ENCODE data around the gene MRPL30.
A peak's percentile ranks its signal among the peaks of the same experiment; 100 is the strongest.
"Not testable (repeated sequence)": the region's sequence is repeated elsewhere in the genome, so short reads cannot be mapped to it uniquely, and the experiment has no call there.

The MRPL30 gene

DNA sequence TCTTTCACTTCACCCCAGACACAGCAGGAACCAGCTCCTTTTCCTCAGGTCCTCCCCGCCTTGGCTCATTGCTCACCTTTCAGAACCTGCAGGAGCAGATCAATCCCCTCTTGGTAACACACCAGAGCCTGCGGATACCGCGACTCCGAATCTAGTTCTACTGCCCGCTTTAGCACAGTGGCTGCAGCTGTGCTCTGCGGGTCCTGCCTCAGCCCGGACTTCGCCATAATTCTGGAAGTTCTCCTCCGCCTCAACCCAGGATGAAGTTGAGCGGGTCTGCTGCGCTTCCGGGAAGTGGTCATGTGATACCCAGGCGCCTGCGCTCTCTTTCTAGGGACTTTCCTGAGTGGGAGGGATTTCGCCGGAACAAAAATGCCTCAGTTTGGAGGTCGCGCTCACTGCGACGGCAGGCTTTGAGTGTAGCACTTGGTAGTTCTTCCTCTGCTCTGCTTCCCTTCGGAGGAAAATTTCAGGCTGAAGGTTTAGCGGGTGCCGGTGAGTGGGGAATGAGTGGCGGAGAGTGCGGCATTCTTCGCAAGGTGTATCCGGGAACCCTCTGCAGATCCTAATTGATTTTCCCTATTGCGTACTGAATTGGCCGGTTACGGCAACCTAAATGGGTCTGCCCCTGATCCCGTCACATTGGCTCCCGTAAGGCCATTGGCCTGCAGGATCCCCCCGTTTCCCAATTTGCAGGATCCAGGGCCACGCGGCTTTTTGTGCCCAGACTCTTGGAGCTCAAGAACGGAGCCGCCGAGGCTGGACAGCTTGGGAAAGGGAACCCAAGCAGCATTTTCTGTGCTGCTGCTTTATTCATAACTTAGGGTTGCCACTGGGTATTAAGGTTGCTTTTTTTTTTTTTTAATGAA is at the start of gene MRPL30, which contains the start of gene MITD1:
TSS of gene MRPL30 (plus strand) at position 430 of the 869 bp plus-strand sequence. CDS start 5,020 bp downstream, outside the sequence.
TSS of gene MITD1 (minus strand) at position 304 of the 869 bp plus-strand sequence. CDS start at position 227, 77 bp downstream.
- DNase-seq = peak; percentile 94

DNA sequence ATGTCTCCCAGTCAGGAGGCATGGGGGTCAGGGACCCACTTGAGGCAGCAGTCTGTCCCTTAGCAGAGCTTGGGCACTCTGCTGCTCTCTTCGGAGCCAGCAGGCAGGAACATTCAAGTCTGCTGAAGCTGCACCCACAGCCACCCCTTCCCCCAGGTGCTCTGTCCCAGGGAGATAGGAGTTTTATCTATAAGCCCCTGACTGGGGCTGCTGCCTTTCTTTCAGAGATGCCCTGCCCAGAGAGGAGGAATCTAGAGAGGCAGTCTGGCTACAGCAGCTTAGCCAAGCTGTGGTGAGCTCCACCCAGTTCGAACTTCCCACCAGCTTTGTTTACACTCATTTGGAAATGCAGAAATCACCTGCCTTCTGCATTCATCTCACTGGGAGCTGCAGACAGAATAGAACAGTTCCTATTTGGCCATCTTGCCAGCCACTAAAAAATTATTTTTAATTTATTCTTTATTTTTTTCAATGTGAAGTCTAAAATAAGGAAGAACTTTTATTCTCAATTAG is 45.9 kb upstream of the MRPL30 start:
- DNase-seq = not testable (repeated sequence)

DNA sequence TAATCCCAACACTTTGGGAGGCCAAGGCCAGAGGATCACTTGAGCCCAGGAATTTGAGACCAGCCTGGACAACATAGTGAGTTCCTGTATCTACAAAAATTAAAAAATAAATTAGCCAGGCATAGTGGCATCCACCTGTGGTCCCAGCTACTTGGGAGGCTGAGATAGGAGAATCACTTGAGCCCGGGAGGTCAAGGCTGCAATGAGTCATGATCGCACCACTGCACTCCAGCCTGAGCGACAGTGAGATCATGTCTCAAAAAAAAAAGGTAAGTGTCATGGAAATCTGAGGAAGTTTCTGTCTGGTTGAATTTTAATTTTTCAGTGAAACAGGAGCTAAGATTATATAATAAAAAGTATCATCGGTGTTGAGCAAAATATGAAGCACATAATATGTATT is 42.0 kb upstream of the MRPL30 start:
- DNase-seq = no peak

DNA sequence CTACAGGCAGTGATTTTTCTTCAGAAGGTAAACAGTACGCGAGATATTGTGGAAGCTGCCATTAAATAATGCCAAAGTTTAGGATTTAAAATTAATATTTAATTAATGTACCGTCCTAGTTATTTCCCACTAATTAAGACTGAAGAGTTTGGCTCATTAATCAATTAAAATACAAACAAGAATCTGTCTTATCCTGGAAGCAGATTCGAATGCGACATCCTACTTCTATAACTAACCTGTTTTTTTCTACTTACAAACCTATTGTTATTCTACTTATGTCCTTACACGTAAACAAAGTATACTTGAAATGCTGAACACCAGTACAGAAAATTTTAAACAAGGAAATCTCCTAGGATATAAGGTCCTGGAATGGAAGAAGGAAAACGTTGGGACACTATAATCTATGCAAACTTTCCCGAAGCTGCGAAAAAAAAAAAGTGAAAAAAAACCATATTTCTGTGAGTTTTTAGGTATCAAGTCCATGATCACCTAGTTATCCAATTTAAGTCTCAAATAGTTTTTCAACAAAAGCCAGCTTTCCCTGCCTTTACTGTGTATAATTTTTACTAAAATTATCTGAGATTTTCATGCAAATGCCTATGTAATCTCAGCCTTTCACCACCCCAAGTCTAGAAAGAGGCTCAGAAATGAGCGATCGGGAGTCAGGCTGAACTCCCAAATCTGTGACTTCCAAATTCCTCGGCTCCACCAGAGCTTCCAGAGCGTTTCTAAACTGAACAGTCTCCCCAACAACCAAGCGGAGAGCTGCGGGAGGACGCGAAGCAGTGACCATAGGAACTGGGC is 40.7 kb upstream of the MRPL30 start:
- no peak for DNase-seq

DNA sequence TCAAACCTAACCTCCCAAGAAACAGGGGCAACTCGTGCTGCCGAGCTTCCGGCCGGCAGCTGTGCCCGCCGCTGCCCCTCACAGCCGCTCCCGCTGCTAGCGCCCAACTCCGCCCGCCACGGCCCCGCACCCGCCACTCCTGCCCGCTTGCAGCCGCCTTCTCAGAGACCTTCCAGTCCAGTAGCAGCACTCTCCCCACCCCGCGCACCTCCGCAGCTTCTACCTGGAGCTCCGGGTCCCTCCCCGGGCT is 40.2 kb upstream of the MRPL30 start:
- no peak for DNase-seq

DNA sequence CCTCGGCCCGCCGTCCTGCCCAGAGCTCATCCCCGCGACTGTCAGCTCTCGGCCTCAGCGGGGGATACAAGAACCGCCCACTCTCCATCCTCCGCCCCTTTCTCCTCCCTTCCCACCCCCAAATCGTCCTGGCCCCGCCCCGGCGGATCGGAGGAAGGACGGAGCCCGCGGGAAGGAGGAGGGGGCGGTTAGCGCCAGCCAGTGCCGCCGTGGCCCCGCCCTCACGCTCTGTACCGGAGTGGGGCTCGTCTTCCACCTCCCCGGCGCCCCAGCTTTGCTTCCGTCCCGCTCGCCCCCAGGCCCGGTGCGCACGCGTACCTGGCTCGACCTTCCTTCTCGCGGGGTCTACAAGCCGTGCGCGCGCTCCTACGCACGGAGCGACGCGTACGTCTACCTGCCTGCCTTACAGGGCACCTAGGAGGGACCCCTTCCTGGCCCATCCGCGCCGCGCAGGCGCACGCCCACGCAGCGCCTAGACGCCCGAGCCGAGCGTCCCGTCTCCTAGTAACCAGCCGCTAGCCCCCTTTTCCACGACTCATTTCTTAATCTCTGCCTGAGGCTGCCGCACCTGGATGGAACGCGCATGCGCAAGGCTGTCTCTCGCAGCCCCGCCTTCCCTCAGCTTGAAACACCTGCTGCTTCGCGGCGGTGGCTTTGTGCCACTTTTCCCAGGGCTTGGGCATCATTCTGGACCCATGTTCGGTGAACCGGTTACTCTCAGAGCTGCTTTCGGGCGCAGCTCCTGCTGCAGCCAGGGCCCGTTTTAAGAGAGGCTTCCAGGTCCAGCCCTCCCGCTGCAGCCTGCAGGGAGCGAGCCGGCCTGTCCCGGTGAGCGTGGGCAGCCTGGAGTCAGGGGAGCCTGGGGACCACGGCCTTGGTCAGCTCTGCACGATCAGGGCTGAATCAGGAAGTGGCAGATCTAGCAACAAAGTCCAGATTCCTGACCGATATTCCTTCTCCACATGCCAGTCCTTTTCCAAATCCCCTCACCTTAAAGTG is 39.6 kb upstream of the MRPL30 start, which contains the start of gene C2orf15:
TSS of gene C2orf15 (plus strand) at position 598 of the 999 bp plus-strand sequence. CDS start 8,852 bp downstream, outside the sequence.
- DNase-seq = peak; percentile 98

DNA sequence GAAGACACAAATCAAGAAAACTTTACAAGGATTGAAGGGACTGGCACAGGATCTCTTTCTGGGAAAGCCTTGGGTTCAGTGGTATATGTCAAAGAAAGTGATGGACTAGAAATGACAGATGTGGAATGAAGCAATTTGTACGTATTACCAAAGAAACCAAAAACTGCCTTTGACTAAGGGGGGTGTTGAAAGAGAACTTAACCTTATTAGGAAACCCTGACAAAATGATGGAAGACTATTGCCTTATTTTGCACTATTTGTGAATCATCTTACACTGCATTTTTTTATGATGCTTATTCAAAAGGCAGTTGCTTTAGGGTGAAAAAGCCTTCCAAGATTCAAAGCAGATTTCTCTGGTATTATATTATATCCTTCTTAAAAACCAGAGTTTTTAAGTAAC is 30.3 kb upstream of the MRPL30 start:
- no peak for DNase-seq

DNA sequence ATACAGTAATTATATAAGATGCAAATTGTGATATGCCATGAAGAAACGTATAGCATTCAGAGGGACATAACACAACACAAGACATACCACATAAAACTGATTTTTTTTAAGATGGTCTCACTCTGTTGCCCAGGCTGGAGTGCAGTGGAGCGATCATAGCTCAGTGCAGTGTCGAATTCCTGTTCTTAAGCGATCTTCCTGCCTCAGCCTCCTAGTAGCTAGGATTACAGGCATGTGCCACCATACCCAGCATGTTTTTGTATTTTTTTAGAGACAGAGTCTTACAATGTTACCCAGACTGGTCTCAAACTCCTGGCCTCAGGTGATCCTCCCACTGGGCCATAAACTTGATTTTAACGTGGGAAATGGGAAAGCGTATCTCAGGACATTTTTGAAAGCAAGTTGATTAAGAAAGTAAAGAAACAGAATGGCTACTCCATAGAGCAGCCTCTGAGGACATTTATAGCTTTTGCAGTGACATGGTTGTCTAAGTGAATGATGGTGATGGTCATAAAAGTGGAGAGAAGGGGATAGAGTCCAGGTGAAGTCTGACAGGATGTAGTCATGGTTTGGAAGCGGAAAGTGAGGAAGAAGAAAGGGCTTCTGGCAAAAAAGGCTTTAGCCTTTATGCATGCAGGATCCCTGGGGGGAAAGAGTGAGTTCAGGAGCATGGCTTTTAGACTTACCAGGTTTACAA is 28.6 kb upstream of the MRPL30 start:
- DNase-seq = no peak

DNA sequence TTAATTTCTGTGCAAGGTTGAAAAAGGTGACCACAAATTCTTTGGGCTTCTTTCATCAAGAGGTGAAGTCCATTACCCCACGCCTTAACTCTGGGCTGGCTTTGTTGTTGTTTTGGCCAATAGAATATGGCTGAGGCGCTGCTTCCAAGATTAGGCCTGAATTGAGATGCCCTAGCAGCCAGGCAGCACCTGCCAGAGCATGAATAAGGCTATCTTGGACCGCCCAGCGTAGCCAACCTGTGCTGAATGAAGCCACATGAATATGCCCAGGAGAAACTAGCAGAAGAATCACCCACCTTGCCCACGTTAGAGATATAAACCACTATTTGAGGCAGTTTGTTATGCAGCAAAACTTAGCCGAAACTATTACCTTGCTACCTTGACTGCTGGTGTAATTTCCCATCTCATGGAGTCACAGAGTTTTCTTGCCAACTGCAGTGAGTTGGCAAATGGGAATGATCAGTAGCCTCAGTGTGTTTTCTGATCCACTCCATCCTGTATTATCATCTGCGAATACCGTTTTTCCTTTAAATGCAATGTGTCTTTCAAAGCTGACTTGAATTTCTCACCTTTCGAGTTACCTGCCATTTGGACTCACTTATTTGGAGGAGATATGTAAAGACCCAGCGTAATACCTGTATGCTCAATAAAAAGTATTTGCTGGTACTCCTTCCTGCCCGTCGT is 26.9 kb upstream of the MRPL30 start:
- DNase-seq = no peak

DNA sequence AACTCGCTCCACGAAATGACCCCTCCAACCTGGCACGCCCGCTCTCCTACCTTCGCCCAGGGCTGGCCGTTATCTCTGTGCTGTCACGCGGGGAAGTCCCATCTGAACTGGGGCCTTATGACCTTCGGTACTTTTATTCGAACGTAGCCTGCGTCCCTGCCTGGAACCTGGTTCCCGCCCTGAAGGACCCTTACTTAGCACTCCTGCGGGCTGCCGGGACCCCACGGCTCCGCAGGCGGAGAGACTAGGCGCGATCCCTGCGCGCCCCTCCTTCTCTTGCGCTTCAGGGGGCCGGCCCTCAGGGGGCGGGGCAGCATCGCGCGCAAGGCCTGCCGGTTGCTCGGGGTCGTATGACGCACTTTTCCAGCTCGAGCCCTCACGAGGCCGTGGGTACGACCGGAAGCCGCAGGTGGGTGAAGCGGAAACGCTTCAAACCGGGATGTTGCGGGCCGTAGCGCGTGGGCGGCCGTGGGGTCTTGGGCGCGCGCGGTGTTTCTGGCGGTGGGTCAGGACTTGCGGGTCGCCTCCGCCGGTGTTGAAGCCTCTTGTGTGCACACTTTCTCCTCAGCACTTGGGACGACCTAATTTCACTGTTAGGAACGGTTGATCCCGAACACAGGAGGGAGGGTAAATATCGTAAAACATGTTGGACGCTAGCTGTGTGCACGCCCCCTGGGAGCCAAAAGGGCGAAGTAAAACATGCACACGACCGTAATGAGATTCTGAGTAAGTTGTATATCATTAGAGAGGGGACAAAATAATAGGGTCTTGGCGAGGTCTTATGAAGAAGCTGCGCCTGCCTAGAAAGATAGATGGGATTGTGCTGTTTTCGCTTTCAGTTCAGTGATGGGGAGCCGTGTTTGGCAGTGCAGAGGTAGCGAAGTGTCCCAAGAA is 26.1 kb upstream of the MRPL30 start, which contains the start of the genes LIPT1 and TSGA10:
TSS of gene LIPT1 (plus strand) at position 325 of the 894 bp plus-strand sequence. CDS start 6,991 bp downstream, outside the sequence.
TSS of gene TSGA10 (minus strand) at position 300 of the 894 bp plus-strand sequence. CDS start 45,503 bp downstream, outside the sequence.
- peak; percentile 91 for DNase-seq

DNA sequence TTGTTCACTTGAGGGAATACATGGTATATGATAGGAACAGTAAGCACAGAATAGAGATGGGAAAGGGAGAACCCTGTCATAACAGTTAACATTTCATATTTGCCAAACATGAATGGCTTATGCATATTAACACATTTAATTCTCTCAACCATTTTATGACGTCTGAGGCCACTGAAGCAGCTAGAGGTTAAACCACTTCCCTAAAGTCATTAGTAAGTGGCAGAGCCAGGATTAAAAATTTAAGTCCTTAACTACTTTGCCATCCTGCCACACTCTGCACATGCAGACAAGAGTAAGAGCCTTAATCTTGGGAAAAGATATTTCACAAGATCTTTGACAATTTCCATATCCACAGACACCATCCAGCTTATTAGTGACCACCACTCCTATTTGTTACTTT is 24.1 kb upstream of the MRPL30 start:
- DNase-seq = no peak

DNA sequence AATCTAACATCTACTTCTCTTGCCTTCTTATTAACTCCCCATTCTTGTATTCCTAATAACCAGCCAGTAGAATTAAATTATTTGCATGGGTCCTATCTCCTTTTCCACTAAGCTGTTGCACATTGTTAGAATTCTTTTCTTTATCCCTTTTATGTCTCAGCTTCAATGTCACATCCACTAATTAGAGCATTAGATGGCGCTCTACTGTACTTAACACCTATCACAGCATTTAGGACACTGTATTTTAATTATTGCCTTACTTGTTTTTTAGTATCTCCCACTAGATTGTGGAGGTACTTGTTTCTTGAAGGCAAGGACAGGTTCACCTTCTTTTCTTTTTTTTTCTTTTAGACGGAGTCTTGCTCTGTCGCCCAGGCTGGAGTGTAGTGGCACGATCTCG is 22.4 kb upstream of the MRPL30 start:
- DNase-seq = no peak

DNA sequence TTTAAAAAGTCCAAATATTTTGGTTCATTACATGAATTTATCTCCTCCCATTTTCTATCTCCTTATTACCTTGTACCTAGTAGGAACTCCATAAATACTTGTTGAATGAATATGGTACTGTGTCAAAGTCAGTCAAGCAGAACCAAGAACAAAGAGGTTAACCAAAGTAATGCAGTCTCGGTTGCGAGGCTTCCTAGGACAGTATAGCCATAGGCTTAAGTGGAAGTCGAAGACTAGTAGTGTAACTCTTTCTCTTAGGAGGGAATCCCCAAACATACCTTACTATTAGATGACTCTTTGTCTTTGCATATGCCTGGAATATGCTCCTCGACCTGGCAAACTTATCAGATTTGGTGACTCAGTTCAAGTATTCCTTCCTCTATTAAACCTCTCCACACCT is 21.4 kb upstream of the MRPL30 start:
- DNase-seq = no peak

DNA sequence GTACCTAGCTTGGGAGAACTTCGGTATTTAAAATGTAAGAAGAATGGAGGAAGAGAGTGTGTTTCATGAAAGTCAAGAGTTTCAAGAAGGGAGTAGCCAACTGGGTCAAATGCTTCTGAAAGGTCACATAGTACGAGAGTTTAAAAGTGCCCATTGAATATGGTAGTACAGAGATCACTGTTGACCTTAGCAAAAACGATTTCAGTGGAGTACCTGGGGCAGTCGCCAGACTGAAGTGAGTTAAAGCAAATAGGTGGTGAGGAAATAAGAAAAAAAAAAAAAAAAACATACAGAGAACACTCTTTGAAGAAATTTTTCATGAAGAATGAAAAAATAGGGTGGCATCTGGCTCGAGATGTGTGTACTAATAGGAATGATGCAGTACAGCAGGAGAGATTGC is 14.8 kb upstream of the MRPL30 start:
- no peak for DNase-seq

DNA sequence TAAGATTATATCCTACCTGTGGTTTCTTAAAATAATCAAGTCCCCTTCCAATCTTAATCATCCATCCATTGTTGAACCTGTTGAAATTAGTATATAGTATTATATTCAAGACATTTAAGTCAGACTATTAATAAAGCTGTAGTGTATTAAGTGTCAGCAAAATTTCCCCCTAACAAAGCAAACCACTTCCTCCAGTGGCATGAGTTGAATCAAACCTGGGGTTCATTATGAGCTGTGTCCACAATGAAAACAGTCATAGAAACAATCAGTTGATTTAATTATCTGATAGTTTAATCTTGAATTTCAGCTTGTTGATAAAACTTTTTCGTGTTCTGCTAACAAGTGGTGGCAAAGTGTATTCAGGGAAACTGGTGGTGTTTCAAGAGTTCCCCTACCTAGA is 11.4 kb upstream of the MRPL30 start:
- DNase-seq = no peak

DNA sequence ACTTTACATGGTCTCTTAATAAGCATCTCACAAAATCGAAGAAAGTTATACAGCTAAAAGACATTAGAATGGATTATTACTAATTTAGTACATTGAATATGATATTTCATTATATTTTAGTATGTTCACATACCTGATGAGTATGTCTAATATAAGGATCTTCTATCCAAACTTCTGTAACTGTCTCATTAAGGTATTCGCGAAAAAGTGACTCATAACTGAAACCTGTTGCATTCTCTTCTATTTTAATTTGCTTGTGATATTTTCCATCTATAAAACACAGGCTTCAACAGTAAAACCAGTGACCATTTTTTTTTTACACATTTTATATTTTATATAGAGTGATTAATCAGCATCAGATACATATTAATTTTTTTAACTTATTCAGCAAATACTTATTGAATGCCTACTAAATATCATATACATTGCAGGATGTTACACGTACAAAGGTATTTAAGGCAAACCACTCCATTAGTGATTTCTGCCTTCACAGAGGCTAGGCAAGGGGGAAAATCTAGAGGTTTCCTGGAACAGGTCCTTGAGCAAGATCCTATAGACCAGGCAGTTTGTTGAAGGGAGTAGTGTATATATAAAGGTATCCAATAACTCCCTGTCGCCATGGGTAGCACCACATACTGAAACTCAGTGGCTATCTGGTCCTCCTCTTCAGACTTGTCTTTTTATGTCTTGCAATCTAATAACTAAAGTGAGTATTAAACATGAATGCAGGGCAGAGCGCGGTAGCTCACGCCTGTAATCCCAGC is 9.4 kb upstream of the MRPL30 start:
- no peak for DNase-seq

DNA sequence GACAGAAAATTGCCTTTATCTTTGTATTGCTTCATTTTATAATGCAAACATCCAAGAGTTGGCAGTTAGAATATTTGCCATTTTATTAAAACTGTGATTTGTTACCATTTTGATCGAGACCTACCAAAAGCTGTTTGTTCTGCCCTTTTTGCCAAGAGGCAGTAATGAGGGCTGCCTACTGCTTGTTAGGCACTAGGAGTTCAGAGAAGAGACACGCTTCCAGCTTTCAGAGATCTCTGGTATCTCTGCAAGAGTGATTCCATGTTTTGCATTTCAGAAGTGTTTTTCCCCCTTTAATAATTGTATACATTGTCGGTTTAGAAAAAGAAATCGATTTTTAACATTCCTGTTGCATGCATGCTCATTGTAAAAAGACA is 628 bp downstream of the MRPL30 start:
- no peak for DNase-seq

DNA sequence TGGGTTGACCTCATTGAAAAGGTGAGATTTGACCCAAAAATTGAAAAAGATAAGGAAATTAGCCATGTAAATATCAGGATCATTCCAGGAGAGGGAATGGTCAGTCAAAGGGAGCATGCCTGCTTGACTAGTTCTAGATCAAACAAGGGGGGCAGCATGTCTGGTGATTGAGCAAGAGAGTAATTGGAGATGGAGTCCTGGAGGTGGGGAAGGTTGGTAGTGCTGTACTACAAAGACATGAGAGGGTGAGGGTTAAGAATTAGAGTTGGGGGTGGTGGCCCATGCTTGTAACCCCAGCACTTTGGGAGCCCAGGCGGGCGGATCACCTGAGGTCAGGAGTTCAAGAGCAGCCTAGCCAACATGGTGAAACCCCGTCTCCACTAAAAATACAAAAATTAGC is 2.0 kb downstream of the MRPL30 start:
- no peak for DNase-seq

DNA sequence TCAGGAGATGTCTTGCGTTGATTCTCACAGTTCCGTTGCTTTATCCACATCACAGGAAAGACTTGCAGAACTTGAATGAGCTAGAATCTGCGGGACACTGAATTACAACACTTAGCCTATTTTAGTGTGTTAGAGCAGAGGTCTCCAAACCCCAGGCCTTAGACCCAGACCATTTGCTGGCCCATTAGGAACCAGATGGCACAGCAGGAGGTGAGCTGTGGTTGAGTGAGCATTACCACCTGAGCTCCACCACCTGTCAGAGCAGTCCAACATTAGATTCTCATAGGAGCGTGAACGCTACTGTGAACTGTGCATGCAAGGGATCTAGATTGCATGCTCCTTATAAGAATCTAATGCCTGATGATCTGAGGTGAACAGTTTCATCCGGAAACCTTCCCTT is 3.8 kb downstream of the MRPL30 start:
- DNase-seq = no peak
